Measurements from ENCODE around the gene SPAG17.

GRCh38 chr1:118184739-118185083, 317 bp downstream of the SPAG17 start:
- TF ChIP-seq, protein P1, sequence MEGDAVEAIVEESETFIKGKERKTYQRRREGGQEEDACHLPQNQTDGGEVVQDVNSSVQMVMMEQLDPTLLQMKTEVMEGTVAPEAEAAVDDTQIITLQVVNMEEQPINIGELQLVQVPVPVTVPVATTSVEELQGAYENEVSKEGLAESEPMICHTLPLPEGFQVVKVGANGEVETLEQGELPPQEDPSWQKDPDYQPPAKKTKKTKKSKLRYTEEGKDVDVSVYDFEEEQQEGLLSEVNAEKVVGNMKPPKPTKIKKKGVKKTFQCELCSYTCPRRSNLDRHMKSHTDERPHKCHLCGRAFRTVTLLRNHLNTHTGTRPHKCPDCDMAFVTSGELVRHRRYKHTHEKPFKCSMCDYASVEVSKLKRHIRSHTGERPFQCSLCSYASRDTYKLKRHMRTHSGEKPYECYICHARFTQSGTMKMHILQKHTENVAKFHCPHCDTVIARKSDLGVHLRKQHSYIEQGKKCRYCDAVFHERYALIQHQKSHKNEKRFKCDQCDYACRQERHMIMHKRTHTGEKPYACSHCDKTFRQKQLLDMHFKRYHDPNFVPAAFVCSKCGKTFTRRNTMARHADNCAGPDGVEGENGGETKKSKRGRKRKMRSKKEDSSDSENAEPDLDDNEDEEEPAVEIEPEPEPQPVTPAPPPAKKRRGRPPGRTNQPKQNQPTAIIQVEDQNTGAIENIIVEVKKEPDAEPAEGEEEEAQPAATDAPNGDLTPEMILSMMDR (conservative IDR thresholded peaks at IDR 0.05; ENCODE audit: low read depth, low read length), result no peak
- no peak for TF ChIP-seq EZH2 (IDR thresholded peaks at IDR 0.05; ENCODE audit: low read length, unreplicated experiment)
- TF ChIP-seq EZH2phosphoT487 (IDR thresholded peaks at IDR 0.05; ENCODE audit: borderline replicate concordance, low read length), result no peak
